IMR-90 (cell line): Measurements from ENCODE around the gene FLCN. TPM values are rescaled to one million over a fixed set of nuclear protein-coding genes. Genes with fewer than 3 reads are reported as not detected.

Experiments
- ATAC-seq: fragments of 200-7000 bp; cut with Tn5 transposase; 2 replicates; pipeline ENCODE4 v1.9.1; 2020; ENCODE audit warnings: low read depth, mild to moderate bottlenecking, moderate library complexity
- BruUV-seq: library from RNA; stranded (reverse); fragments of 400-500 nt; replicated peaks from 2 replicates; lab custom pipeline; 2021; lab: Mats Ljungman, UMichigan
- CTCF ChIA-PET: fragments of 300-600 bp; formaldehyde crosslinking; extraction: SDS; loops from one replicate; lab custom pipeline; 2021; ENCODE audit warnings: antibody characterized with exemption; lab: Yijun Ruan, JAX
- POLR2A ChIA-PET: fragments of 300-600 bp; sonication (Branson Sonifier 250); formaldehyde crosslinking; loops from one replicate; lab custom pipeline; 2022; ENCODE audit warnings: antibody characterized with exemption; ENCODE audit not compliant: unreplicated experiment; lab: Charles Lee
- DNase-seq: peaks from one replicate; pipeline ENCODE4 v3.0.0; 2013
- H2AFZ ChIP-seq: replicated peaks from 2 replicates; pipeline ENCODE3; 2013; ENCODE audit warnings: low read length, mild to moderate bottlenecking; ENCODE audit not compliant: poor library complexity
- H2AK5ac ChIP-seq: 2 replicates; pipeline ENCODE4 v1.6.1; 2013; ENCODE audit warnings: low read depth, low read length, inconsistent platforms
- H2AK9ac ChIP-seq: replicated peaks from 2 replicates; pipeline ENCODE3; 2013; ENCODE audit warnings: mild to moderate bottlenecking, low read depth, low read length, moderate library complexity; ENCODE audit not compliant: poor library complexity
- H2BK120ac ChIP-seq: 2 replicates; pipeline ENCODE4 v1.6.1; 2013; ENCODE audit warnings: low read depth, low read length, inconsistent platforms
- H2BK15ac ChIP-seq: 3 replicates; pipeline ENCODE4 v1.6.1; 2013; ENCODE audit warnings: low read depth, low read length, inconsistent platforms
- H2BK20ac ChIP-seq: 2 replicates; pipeline ENCODE4 v1.6.1; 2013; ENCODE audit warnings: low read depth, mild to moderate bottlenecking, inconsistent platforms, low read length, moderate library complexity
- H2BK5ac ChIP-seq: 2 replicates; pipeline ENCODE4 v1.6.1; 2013; ENCODE audit warnings: mild to moderate bottlenecking, low read depth, low read length, inconsistent platforms; ENCODE audit not compliant: poor library complexity, severe bottlenecking
- H3K14ac ChIP-seq: replicated peaks from 2 replicates; pipeline ENCODE4 v1.6.1; 2013; ENCODE audit warnings: low read depth, low read length, inconsistent platforms
- H3K18ac ChIP-seq: 2 replicates; pipeline ENCODE4 v1.6.1; 2013; ENCODE audit warnings: low read depth, low read length, control low read depth
- H3K23ac ChIP-seq: 2 replicates; pipeline ENCODE4 v1.6.1; 2013; ENCODE audit warnings: low read depth, low read length, inconsistent platforms
- H3K27ac ChIP-seq: 2 replicates; pipeline ENCODE4 v1.5.1; 2013; ENCODE audit warnings: mild to moderate bottlenecking, control low read depth, low read length; ENCODE audit not compliant: insufficient read depth
- H3K27me3 ChIP-seq: 2 replicates; pipeline ENCODE4 v1.6.1; 2013; ENCODE audit warnings: low read length; ENCODE audit not compliant: control insufficient read depth, insufficient read depth
- H3K36me3 ChIP-seq: 2 replicates; pipeline ENCODE4 v1.6.1; 2013; ENCODE audit warnings: low read length, mixed read lengths; ENCODE audit not compliant: control insufficient read depth, insufficient read depth
- H3K4ac ChIP-seq: 2 replicates; pipeline ENCODE4 v1.6.1; 2013; ENCODE audit warnings: low read depth, low read length, inconsistent platforms
- H3K4me1 ChIP-seq: 2 replicates; pipeline ENCODE4 v1.6.1; 2013; ENCODE audit warnings: low read length, mixed read lengths; ENCODE audit not compliant: control insufficient read depth, insufficient read depth
- H3K4me2 ChIP-seq: 2 replicates; pipeline ENCODE4 v1.6.1; 2013; ENCODE audit warnings: low read depth, mild to moderate bottlenecking, control low read depth, low read length, moderate library complexity
- H3K4me3 ChIP-seq: 2 replicates; pipeline ENCODE4 v1.5.1; 2013; ENCODE audit warnings: low read depth, mild to moderate bottlenecking, control low read depth, low read length, moderate library complexity; ENCODE audit not compliant: insufficient read depth
- H3K56ac ChIP-seq: 2 replicates; pipeline ENCODE4 v1.6.1; 2013; ENCODE audit warnings: low read length, inconsistent platforms; ENCODE audit not compliant: insufficient read depth; ENCODE audit errors: extremely low read depth
- H3K79me1 ChIP-seq, 2 experiments: 2 replicates each; pipeline ENCODE4 v1.6.1; 2013; ENCODE audit warnings: low read length in 2 of 2, inconsistent platforms in 1 of 2, low read depth in 1 of 2
- H3K9ac ChIP-seq: 2 replicates; pipeline ENCODE4 v1.6.1; 2013; ENCODE audit warnings: low read depth, low read length, control low read depth
- H3K9me1 ChIP-seq: 2 replicates; pipeline ENCODE4 v1.6.1; 2013; ENCODE audit warnings: low read length, inconsistent platforms; ENCODE audit not compliant: insufficient read depth
- H3K9me3 ChIP-seq: 2 replicates; pipeline ENCODE4 v1.6.1; 2013; ENCODE audit warnings: low read length; ENCODE audit not compliant: control insufficient read depth, insufficient read depth
- H4K20me1 ChIP-seq: 2 replicates; pipeline ENCODE4 v1.6.1; 2013; ENCODE audit warnings: low read length, inconsistent platforms; ENCODE audit not compliant: insufficient read depth
- H4K5ac ChIP-seq: 2 replicates; pipeline ENCODE4 v1.6.1; 2013; ENCODE audit warnings: mild to moderate bottlenecking, low read depth, low read length, control low read depth
- H4K8ac ChIP-seq, 2 experiments: 2 replicates each; pipeline ENCODE4 v1.6.1; 2013; ENCODE audit warnings: low read depth in 2 of 2, low read length in 2 of 2, control low read depth in 1 of 2, inconsistent platforms in 1 of 2
- H4K91ac ChIP-seq: 2 replicates; pipeline ENCODE4 v1.6.1; 2013; ENCODE audit warnings: low read depth, low read length, inconsistent platforms; ENCODE audit not compliant: insufficient read depth
- SMC3 ChIP-seq: fragments of 150-350 bp; IDR thresholded peaks from 2 replicates; pipeline ENCODE4 v1.6.1; 2016; ENCODE audit warnings: low read depth, mild to moderate bottlenecking, antibody characterized with exemption, low read length, moderate library complexity
- WGBS, 2 experiments: methylation state at CpG; one replicate each; pipeline versions ENCODE4 v1.1.5 to v1.1.7; 2013; ENCODE audit warnings: missing lambda C conversion rate in 2 of 2; ENCODE audit not compliant: insufficient read length in 1 of 2; ENCODE audit errors: extremely low coverage in 2 of 2; 5-methylcytosine and 5-hydroxymethylcytosine counted together
- dilution Hi-C: fragments of 300-500 bp; cut with HindIII; formaldehyde crosslinking; loops from one replicate; pipeline ENCODE4 v1.14.3; 2018; ENCODE audit warnings: low sequenced_read_pairs; ENCODE audit not compliant: unreplicated experiment
- in situ Hi-C: fragments of 300-500 bp; cut with MboI; formaldehyde crosslinking; loops from 3 replicates; pipeline ENCODE4 v1.14.3; 2019; ENCODE audit warnings: low sequenced_read_pairs, inconsistent platforms, mixed read lengths
- intact Hi-C: fragments of 100-400 bp; cut with micrococcal nuclease; formaldehyde crosslinking; loops from 2 replicates; pipeline ENCODE4 v1.10.0; 2022
- polyA plus RNA-seq, 3 experiments: library from polyadenylated mRNA; depleted of rRNA; stranded (reverse); fragments of >200 nt; gene quantifications; 2 replicates each; pipeline ENCODE4 v1.2.3, GENCODE V29; 2012; ENCODE audit warnings: low replicate concordance in 1 of 3
- total RNA-seq: library from RNA; depleted of rRNA; stranded (reverse); fragments of >200 nt; gene quantifications from 2 replicates; pipeline ENCODE4 v1.2.3, GENCODE V29; 2012

The FLCN gene
- total and polyA plus RNA-seq, 2 of the 4 experiments (the other 2 are of a cell fraction), result 16.8 to 24.8 TPM

DNA sequence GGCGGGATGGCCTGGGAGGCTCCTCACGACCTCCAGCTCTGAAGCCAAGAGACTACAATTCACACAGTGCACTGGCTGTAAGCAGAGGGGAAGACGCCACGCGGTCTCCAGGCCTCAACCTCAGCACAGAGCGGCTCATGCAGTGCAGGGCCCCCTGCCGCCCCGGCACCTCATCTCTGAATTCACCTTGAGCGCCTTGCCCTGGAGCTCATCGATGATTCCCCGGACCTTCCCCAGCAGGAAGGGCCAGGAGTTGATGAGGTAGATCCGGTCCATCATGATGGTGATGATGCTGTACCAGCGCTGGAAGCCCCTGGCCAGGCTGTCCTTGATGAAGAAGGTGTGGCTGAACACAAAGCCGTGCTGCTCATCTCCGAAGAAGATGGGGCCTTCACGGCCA lies 13.2 kb downstream of the FLCN start:
- no TSS peak for BruUV-seq

More for the DNA sequence above, 13.2 kb downstream of the FLCN start:
- no peak overlapping the region for H3K23ac ChIP-seq
- H3K36me3 ChIP-seq, result peaks cover 86% of the 10 kb centered on the region
- H3K79me1 ChIP-seq, result peaks cover 5 to 56% of the 10 kb centered on the region in 2 experiments; a peak in 3 of 4 replicates
- ATAC-seq (no peak), DNase-seq (no peak)
- H2BK5ac ChIP-seq, result no peak overlapping the region
- dilution Hi-C loops, result no loop called here
- no peaks in the 10 kb centered on the region for H3K27me3 ChIP-seq
- H3K4me2 ChIP-seq, result no peak overlapping the region
- no peak overlapping the region for H3K56ac ChIP-seq
- H3K9ac ChIP-seq, result no peak overlapping the region
- H4K8ac ChIP-seq, result no peak overlapping the region
- H3K27ac ChIP-seq, result no peak overlapping the region
- no peak overlapping the region for H3K4ac ChIP-seq
- no peak for TF ChIP-seq SMC3
- intact Hi-C loops, result no loop called here
- in situ Hi-C loops, result no loop called here
- H4K91ac ChIP-seq, result no peak overlapping the region
- no peaks in the 10 kb centered on the region for H3K4me1 ChIP-seq
- H2AFZ ChIP-seq, result no peak overlapping the region
- peaks cover 30% of the 10 kb centered on the region for H4K20me1 ChIP-seq
- H2AK9ac ChIP-seq, result no peak overlapping the region
- ChIA-PET POLR2A (no interaction called here), CTCF (no interaction called here)
- H2AK5ac ChIP-seq, result no peak overlapping the region
- H4K5ac ChIP-seq, result no peak overlapping the region
- no peak overlapping the region for H2BK15ac ChIP-seq
- H3K14ac ChIP-seq, result no peak overlapping the region
- H3K18ac ChIP-seq, result no peak overlapping the region
- no peak overlapping the region for H3K4me3 ChIP-seq
- no peaks in the 10 kb centered on the region for H3K9me3 ChIP-seq
- 98% methylated on average over 9 of the region's 16 CpGs; no CpG with 5 or more reads in 1 of the 2 experiments for WGBS, 2 experiments
- 0 out of 2 replicates have a peak, but pooled peaks cover 8% of the 10 kb centered on the region for H3K9me1 ChIP-seq
- H2BK120ac ChIP-seq, result no peak overlapping the region
- no peak overlapping the region for H2BK20ac ChIP-seq
